ENCODE results near the gene DNALI1.
A peak's percentile ranks its signal among the peaks of the same experiment; 100 is the strongest.

Gene DNALI1

GRCh38 chr1:37567023-37567422, 10.3 kb downstream of the DNALI1 start:
- Histone ChIP-seq H2BK120ac (ENCODE audit: low read depth, low read length) (no peak overlapping the region), H4K8ac (ENCODE audit: low read length) (no peak overlapping the region), H2BK5ac (ENCODE audit: low read depth, low read length, poor library complexity, severe bottlenecking) (no peak overlapping the region), H2BK15ac (ENCODE audit: low read depth, poor library complexity, severe bottlenecking) (no peak overlapping the region), H3K18ac (ENCODE audit: low read depth in 1 of 2, low read length in 2 of 2) (no peak overlapping the region), H3K23ac (ENCODE audit: low read length in 2 of 2) (no peak overlapping the region), H2AFZ (ENCODE audit: low read depth, low read length) (no peak overlapping the region), H3K9ac (ENCODE audit: low read length) (peak overlapping the region; percentile 40), H2BK12ac (ENCODE audit: low read length in 2 of 2) (no peak overlapping the region), H3K4ac (ENCODE audit: low read depth in 1 of 2, low read length in 2 of 2) (no peak overlapping the region), H3K9me3 (ENCODE audit: control insufficient read depth, low read length) (no peaks in the 10 kb centered on the region), H3K4me3 (ENCODE audit: insufficient read depth in 1 of 2, low read depth in 1 of 2, low read length in 2 of 2) (no peak overlapping the region), H3K36me3 (ENCODE audit: control insufficient read depth in 1 of 2, insufficient read depth in 2 of 2, low read depth in 1 of 2, low read length in 2 of 2) (peaks cover 43 to 83% of the 10 kb centered on the region in 2 experiments), H4K91ac (ENCODE audit: low read length) (no peak overlapping the region), H2AK5ac (ENCODE audit: low read length, severe bottlenecking) (no peak overlapping the region), H3K79me1 (replicated peaks; ENCODE audit: low read length, poor library complexity, severe bottlenecking) (peaks cover 12% of the 10 kb centered on the region), H3K27ac (ENCODE audit: low read length, poor library complexity, severe bottlenecking) (no peak overlapping the region), H3K27me3 (ENCODE audit: control insufficient read depth in 1 of 2, insufficient read depth in 1 of 2, low read length in 2 of 2) (no peaks in the 10 kb centered on the region), H3K14ac (ENCODE audit: low read length in 2 of 2) (no peak overlapping the region), H3K4me1 (ENCODE audit: control insufficient read depth, insufficient read depth, low read depth, low read length) (no peaks in the 10 kb centered on the region), H3K4me2 (ENCODE audit: low read length, poor library complexity, severe bottlenecking) (no peak overlapping the region)
- 52% methylated on average over 3 of the region's 3 CpGs for WGBS
- peak; percentile 90 for DNase-seq

DNA sequence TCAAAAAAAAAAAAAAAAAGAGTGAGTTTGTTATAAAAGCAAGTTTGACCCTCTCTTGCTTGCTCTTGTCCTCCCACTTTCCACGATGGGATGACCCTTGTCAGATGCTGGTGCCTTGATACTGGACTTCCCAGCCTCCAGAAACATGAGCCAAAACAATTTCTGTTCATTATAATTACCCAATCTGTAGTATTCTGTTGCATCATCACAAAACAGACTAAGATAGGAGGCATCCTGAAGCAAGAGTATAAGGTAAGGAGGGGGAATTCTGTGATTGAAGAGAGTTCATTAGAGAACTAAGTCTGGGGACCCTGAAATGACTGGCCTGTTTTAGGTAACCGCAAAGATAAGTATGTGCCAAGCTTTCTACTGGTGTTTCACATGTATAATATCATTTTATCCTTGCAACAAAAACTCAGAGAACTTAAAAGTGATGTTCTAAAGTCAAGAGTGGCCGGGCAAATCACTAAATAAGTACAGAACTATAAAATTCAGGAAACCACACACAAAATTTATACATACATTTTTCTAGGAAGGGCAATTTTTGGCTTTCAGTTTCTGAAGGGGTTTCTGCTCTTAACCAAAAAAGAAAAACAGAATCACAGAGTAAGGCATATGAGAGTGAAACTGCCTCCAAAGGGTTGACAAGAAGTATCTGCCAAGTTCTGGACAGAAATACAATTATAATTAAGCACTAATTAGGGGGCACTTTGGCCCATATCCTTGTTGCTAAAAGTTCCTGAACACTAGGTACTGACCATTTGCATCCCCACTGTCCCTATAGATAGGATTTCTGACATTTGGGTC, 14.0 kb downstream of the DNALI1 start:
- H3K4me2 ChIP-seq (ENCODE audit: low read length, poor library complexity, severe bottlenecking) = no peak overlapping the region
- H3K18ac ChIP-seq (ENCODE audit: low read depth in 1 of 2, low read length in 2 of 2) = no peak overlapping the region
- H2AK5ac ChIP-seq (ENCODE audit: low read length, severe bottlenecking) = no peak overlapping the region
- H2BK15ac ChIP-seq (ENCODE audit: low read depth, poor library complexity, severe bottlenecking) = no peak overlapping the region
- no peak overlapping the region for H3K27ac ChIP-seq (ENCODE audit: low read length, poor library complexity, severe bottlenecking)
- H3K4me1 ChIP-seq (ENCODE audit: control insufficient read depth, insufficient read depth, low read depth, low read length) = no peaks in the 10 kb centered on the region
- no peak overlapping the region for H2AFZ ChIP-seq (ENCODE audit: low read depth, low read length)
- DNase-seq = no peak
- H2BK12ac ChIP-seq (ENCODE audit: low read length in 2 of 2) = no peak overlapping the region
- H3K79me1 ChIP-seq (replicated peaks; ENCODE audit: low read length, poor library complexity, severe bottlenecking) = peaks cover 25% of the 10 kb centered on the region
- H4K8ac ChIP-seq (ENCODE audit: low read length) = no peak overlapping the region
- no peak overlapping the region for H2BK120ac ChIP-seq (ENCODE audit: low read depth, low read length)
- H3K4me3 ChIP-seq (ENCODE audit: insufficient read depth in 1 of 2, low read depth in 1 of 2, low read length in 2 of 2) = no peak overlapping the region
- H3K23ac ChIP-seq (ENCODE audit: low read length in 2 of 2) = no peak overlapping the region
- no peak overlapping the region for H3K4ac ChIP-seq (ENCODE audit: low read depth in 1 of 2, low read length in 2 of 2)
- no peak overlapping the region for H4K91ac ChIP-seq (ENCODE audit: low read length)
- no peaks in the 10 kb centered on the region for H3K27me3 ChIP-seq (ENCODE audit: control insufficient read depth in 1 of 2, insufficient read depth in 1 of 2, low read length in 2 of 2)
- H2BK5ac ChIP-seq (ENCODE audit: low read depth, low read length, poor library complexity, severe bottlenecking) = no peak overlapping the region
- H3K9ac ChIP-seq (ENCODE audit: low read length) = no peak overlapping the region
- no peaks in the 10 kb centered on the region for H3K9me3 ChIP-seq (ENCODE audit: control insufficient read depth, low read length)
- WGBS = 82% methylated on average over 1 of the region's 3 CpGs
- H3K14ac ChIP-seq (ENCODE audit: low read length in 2 of 2) = no peak overlapping the region
- peaks cover 53 to 96% of the 10 kb centered on the region in 2 experiments for H3K36me3 ChIP-seq (ENCODE audit: control insufficient read depth in 1 of 2, insufficient read depth in 2 of 2, low read depth in 1 of 2, low read length in 2 of 2)

- no peak overlapping the region for H2BK15ac ChIP-seq (ENCODE audit: low read depth, poor library complexity, severe bottlenecking)
- H2AK5ac ChIP-seq (ENCODE audit: low read length, severe bottlenecking) = no peak overlapping the region
- H3K4ac ChIP-seq (ENCODE audit: low read depth in 1 of 2, low read length in 2 of 2) = no peak overlapping the region
- WGBS = 6% methylated on average over 7 of the region's 7 CpGs
- H3K4me2 ChIP-seq (ENCODE audit: low read length, poor library complexity, severe bottlenecking) = no peak overlapping the region
- H3K36me3 ChIP-seq (ENCODE audit: control insufficient read depth in 1 of 2, insufficient read depth in 2 of 2, low read depth in 1 of 2, low read length in 2 of 2) = peaks cover 50 to 87% of the 10 kb centered on the region in 2 experiments
- H3K4me3 ChIP-seq (ENCODE audit: insufficient read depth in 1 of 2, low read depth in 1 of 2, low read length in 2 of 2) = peak overlapping the region in 1 of 2 experiments; percentile 1
- H3K79me1 ChIP-seq (replicated peaks; ENCODE audit: low read length, poor library complexity, severe bottlenecking) = peaks cover 30% of the 10 kb centered on the region
- peak overlapping the region; percentile 67 for H2BK120ac ChIP-seq (ENCODE audit: low read depth, low read length)
- H3K9me3 ChIP-seq (ENCODE audit: control insufficient read depth, low read length) = no peaks in the 10 kb centered on the region
- no peak overlapping the region for H2BK12ac ChIP-seq (ENCODE audit: low read length in 2 of 2)
- no peak overlapping the region for H3K14ac ChIP-seq (ENCODE audit: low read length in 2 of 2)
- H4K91ac ChIP-seq (ENCODE audit: low read length) = peak overlapping the region; percentile 74
- no peak overlapping the region for H3K23ac ChIP-seq (ENCODE audit: low read length in 2 of 2)
- H3K18ac ChIP-seq (ENCODE audit: low read depth in 1 of 2, low read length in 2 of 2) = peak overlapping the region; percentile 77 to 80
- H4K8ac ChIP-seq (ENCODE audit: low read length) = peak overlapping the region; percentile 35
- no peak overlapping the region for H2AFZ ChIP-seq (ENCODE audit: low read depth, low read length)
- H3K4me1 ChIP-seq (ENCODE audit: control insufficient read depth, insufficient read depth, low read depth, low read length) = no peaks in the 10 kb centered on the region
- H3K9ac ChIP-seq (ENCODE audit: low read length) = peak overlapping the region; percentile 67
- no peak overlapping the region for H2BK5ac ChIP-seq (ENCODE audit: low read depth, low read length, poor library complexity, severe bottlenecking)
- DNase-seq = peak; percentile 98
- no peak overlapping the region for H3K27ac ChIP-seq (ENCODE audit: low read length, poor library complexity, severe bottlenecking)
- H3K27me3 ChIP-seq (ENCODE audit: control insufficient read depth in 1 of 2, insufficient read depth in 1 of 2, low read length in 2 of 2) = no peaks in the 10 kb centered on the region
These were observed 18.2 kb downstream of the DNALI1 start for GRCh38 chr1:37574834-37575480.

- peak overlapping the region; percentile 31 for H3K27ac ChIP-seq (ENCODE audit: low read length, poor library complexity, severe bottlenecking)
- no peak overlapping the region for H3K14ac ChIP-seq (ENCODE audit: low read length in 2 of 2)
- H3K23ac ChIP-seq (ENCODE audit: low read length in 2 of 2) = no peak overlapping the region
- no peak overlapping the region for H3K4me3 ChIP-seq (ENCODE audit: insufficient read depth in 1 of 2, low read depth in 1 of 2, low read length in 2 of 2)
- H4K91ac ChIP-seq (ENCODE audit: low read length) = peak overlapping the region; percentile 74
- peak overlapping the region in 1 of 2 experiments; percentile 63 for H3K4ac ChIP-seq (ENCODE audit: low read depth in 1 of 2, low read length in 2 of 2)
- H2BK5ac ChIP-seq (ENCODE audit: low read depth, low read length, poor library complexity, severe bottlenecking) = no peak overlapping the region
- H3K4me1 ChIP-seq (ENCODE audit: control insufficient read depth, insufficient read depth, low read depth, low read length) = no peaks in the 10 kb centered on the region
- WGBS = 14% methylated on average over 5 of the region's 5 CpGs
- no peak overlapping the region for H2BK12ac ChIP-seq (ENCODE audit: low read length in 2 of 2)
- peak overlapping the region in 1 of 2 experiments; percentile 77 for H3K18ac ChIP-seq (ENCODE audit: low read depth in 1 of 2, low read length in 2 of 2)
- H2BK120ac ChIP-seq (ENCODE audit: low read depth, low read length) = no peak overlapping the region
- H3K9me3 ChIP-seq (ENCODE audit: control insufficient read depth, low read length) = no peaks in the 10 kb centered on the region
- peaks cover 32% of the 10 kb centered on the region for H3K79me1 ChIP-seq (replicated peaks; ENCODE audit: low read length, poor library complexity, severe bottlenecking)
- no peak overlapping the region for H3K4me2 ChIP-seq (ENCODE audit: low read length, poor library complexity, severe bottlenecking)
- peak overlapping the region; percentile 67 for H3K9ac ChIP-seq (ENCODE audit: low read length)
- H3K36me3 ChIP-seq (ENCODE audit: control insufficient read depth in 1 of 2, insufficient read depth in 2 of 2, low read depth in 1 of 2, low read length in 2 of 2) = peaks cover 54 to 88% of the 10 kb centered on the region in 2 experiments
- H4K8ac ChIP-seq (ENCODE audit: low read length) = no peak overlapping the region
- no peak overlapping the region for H2BK15ac ChIP-seq (ENCODE audit: low read depth, poor library complexity, severe bottlenecking)
- H3K27me3 ChIP-seq (ENCODE audit: control insufficient read depth in 1 of 2, insufficient read depth in 1 of 2, low read length in 2 of 2) = no peaks in the 10 kb centered on the region
- peak; percentile 94 for DNase-seq
- H2AFZ ChIP-seq (ENCODE audit: low read depth, low read length) = no peak overlapping the region
- no peak overlapping the region for H2AK5ac ChIP-seq (ENCODE audit: low read length, severe bottlenecking)
These were observed 19.0 kb downstream of the DNALI1 start for GRCh38 chr1:37575692-37576091.

Data from mesenchymal stem cell (in vitro differentiated cells and primary cell).